Keratinocyte (primary cell): ENCODE measurements around the gene HTR3C. TPM values are rescaled to one million over a fixed set of nuclear protein-coding genes. Genes with fewer than 3 reads are reported as not detected.
"Not testable (repeated sequence)": the region's sequence is repeated elsewhere in the genome, so short reads cannot be mapped to it uniquely, and the experiment has no call there.

Experiments
- DNase-seq: peaks from one replicate; pipeline ENCODE4 v3.0.0-alpha.2; 2011; ENCODE audit warnings: low read depth, missing footprints, low spot score
- FAIRE-seq: peaks from 2 replicates; lab custom pipeline; 2011; peaks lifted over from hg19 to GRCh38; lab: Jason Lieb, UNC
- H2AFZ ChIP-seq: 2 replicates; pipeline ENCODE4 v1.6.0; 2012; ENCODE audit warnings: low read length, control low read depth, inconsistent platforms; ENCODE audit not compliant: control insufficient read depth
- H3K27ac ChIP-seq: 2 replicates; pipeline ENCODE4 v1.5.1; 2011; ENCODE audit warnings: low read length; ENCODE audit not compliant: control insufficient read depth, insufficient read depth
- H3K27me3 ChIP-seq: 3 replicates; pipeline ENCODE4 v1.6.0; 2011; ENCODE audit warnings: low read length; ENCODE audit not compliant: control insufficient read depth, insufficient read depth; ENCODE audit errors: extremely low read depth
- H3K36me3 ChIP-seq, 2 experiments: 2 replicates in 1 of 2; 3 replicates in 1 of 2; pipeline ENCODE4 v1.5.1; 2011; ENCODE audit warnings: low read length in 2 of 2, mild to moderate bottlenecking in 1 of 2; ENCODE audit not compliant: control insufficient read depth in 2 of 2, insufficient read depth in 2 of 2; ENCODE audit errors: extremely low read depth in 1 of 2
- H3K4me1 ChIP-seq: 3 replicates; pipeline ENCODE4 v1.5.1; 2011; ENCODE audit warnings: low read length; ENCODE audit not compliant: control insufficient read depth, insufficient read depth; ENCODE audit errors: extremely low read depth
- H3K4me2 ChIP-seq: 3 replicates; pipeline ENCODE4 v1.6.0; 2011; ENCODE audit warnings: low read depth, low read length; ENCODE audit not compliant: control insufficient read depth, insufficient read depth; ENCODE audit errors: extremely low read depth
- H3K4me3 ChIP-seq, 3 experiments: fragments of 200-600 bp in 1 of 3; sonication (generic) in 1 of 3; 2 replicates in 2 of 3; 3 replicates in 1 of 3; pipeline ENCODE4 v1.5.1; 2011 to 2016; ENCODE audit warnings: low read length in 3 of 3, mild to moderate bottlenecking in 3 of 3, control low read depth in 2 of 3, inconsistent platforms in 1 of 3, low read depth in 1 of 3, mixed read lengths in 1 of 3, mixed run types in 1 of 3, moderate library complexity in 1 of 3; ENCODE audit not compliant: control insufficient read depth in 2 of 3, insufficient read depth in 2 of 3; ENCODE audit errors: extremely low read depth in 1 of 3
- H3K79me2 ChIP-seq: 2 replicates; pipeline ENCODE4 v1.6.0; 2012; ENCODE audit warnings: low read length; ENCODE audit not compliant: control insufficient read depth, insufficient read depth
- H3K9ac ChIP-seq: 3 replicates; pipeline ENCODE4 v1.6.0; 2011; ENCODE audit warnings: low read length; ENCODE audit not compliant: control insufficient read depth, insufficient read depth; ENCODE audit errors: extremely low read depth
- H3K9me1 ChIP-seq: 3 replicates; pipeline ENCODE4 v1.6.0; 2011; ENCODE audit warnings: low read length; ENCODE audit not compliant: control insufficient read depth, insufficient read depth; ENCODE audit errors: extremely low read depth
- H3K9me3 ChIP-seq: 2 replicates; pipeline ENCODE4 v1.5.1; 2012; ENCODE audit warnings: low read depth, low read length; ENCODE audit not compliant: control insufficient read depth
- H4K20me1 ChIP-seq: 3 replicates; pipeline ENCODE4 v1.6.0; 2011; ENCODE audit warnings: low read length; ENCODE audit not compliant: control insufficient read depth, insufficient read depth; ENCODE audit errors: extremely low read depth
- CTCF ChIP-seq, 3 experiments: IDR thresholded peaks in 1 of 3; conservative IDR thresholded peaks in 1 of 3; optimal IDR thresholded peaks in 1 of 3; 2 replicates in 2 of 3; 3 replicates in 1 of 3; pipeline versions ENCODE3 to v1.5.1; 2011; ENCODE audit warnings: low read length in 3 of 3, mild to moderate bottlenecking in 3 of 3, moderate library complexity in 2 of 3, control low read depth in 1 of 3, inconsistent platforms in 1 of 3; ENCODE audit not compliant: insufficient read depth in 2 of 3; ENCODE audit errors: extremely low read depth in 1 of 3
- EZH2 ChIP-seq: IDR thresholded peaks from one replicate; pipeline ENCODE4 v1.6.1; 2012; ENCODE audit warnings: inconsistent platforms, mild to moderate bottlenecking, low read length, moderate library complexity
- dilution Hi-C: fragments of 300-500 bp; cut with MboI; formaldehyde crosslinking; loops from one replicate; pipeline ENCODE4 v1.7.0; 2020; ENCODE audit warnings: low sequenced_read_pairs; ENCODE audit not compliant: extremely low pct_ligation_motif_present
- polyA plus RNA-seq, 5 experiments: library from polyadenylated mRNA; depleted of rRNA in 3 of 5; stranded (reverse) in 3 of 5; stranded (forward) in 1 of 5; unstranded in 1 of 5; fragments of >200 nt; gene quantifications; 1 replicate in 1 of 5; 2 replicates in 3 of 5; 3 replicates in 1 of 5; pipeline versions ENCODE4 v1.2.1 to v1.2.3, GENCODE V29; 2011 to 2012; ENCODE audit warnings: missing spikeins in 2 of 5, low read depth in 1 of 5, low replicate concordance in 1 of 5

HTR3C gene
- polyA plus RNA-seq, 1 donor (not counting 4 experiments of a cell fraction or from before 2014, with no cell fraction given) = not detected

GRCh38 chr3:184004476-184004875 is 48.4 kb upstream of the HTR3C start:
- Histone ChIP-seq H4K20me1 (no peaks in the 10 kb centered on the region), H3K4me1 (peaks cover 16% of the 10 kb centered on the region), H3K36me3 (peaks cover 0 to 4% of the 10 kb centered on the region in 2 experiments), H3K9me1 (no peaks in the 10 kb centered on the region), H3K27ac (no peak overlapping the region), H3K79me2 (peaks cover 9% of the 10 kb centered on the region), H3K9ac (no peak overlapping the region), H3K9me3 (no peaks in the 10 kb centered on the region), H3K4me3 (no peak overlapping the region), H3K4me2 (no peak overlapping the region), H3K27me3 (no peaks in the 10 kb centered on the region), H2AFZ (no peak overlapping the region)
- no peak for DNase-seq
- TF ChIP-seq EZH2 (no peak), CTCF (optimal IDR thresholded peaks at IDR 0.05 in 1 of 3, IDR thresholded peaks at IDR 0.05 in 1 of 3, conservative IDR thresholded peaks at IDR 0.05 in 1 of 3; ENCODE audit: extremely low read depth in 1 of 3, insufficient read depth in 2 of 3, low read length in 3 of 3) (no peak)
- dilution Hi-C loops = no loop called here
- FAIRE-seq = no peak

GRCh38 chr3:184005941-184006507 is 46.8 kb upstream of the HTR3C start:
- H3K79me2 ChIP-seq = peaks cover 6% of the 10 kb centered on the region
- peaks cover 16% of the 10 kb centered on the region for H3K4me1 ChIP-seq
- H3K27ac ChIP-seq = peak overlapping the region; percentile 69
- H3K27me3 ChIP-seq = no peaks in the 10 kb centered on the region
- peak; percentile 85 for DNase-seq
- H3K36me3 ChIP-seq = peaks cover 0 to 6% of the 10 kb centered on the region in 2 experiments
- H4K20me1 ChIP-seq = no peaks in the 10 kb centered on the region
- H2AFZ ChIP-seq = peak overlapping the region; percentile 35
- H3K9me1 ChIP-seq = no peaks in the 10 kb centered on the region
- no peak overlapping the region for H3K4me3 ChIP-seq
- peak; percentile 79 for FAIRE-seq
- TF ChIP-seq CTCF (optimal IDR thresholded peaks at IDR 0.05 in 1 of 3, IDR thresholded peaks at IDR 0.05 in 1 of 3, conservative IDR thresholded peaks at IDR 0.05 in 1 of 3; ENCODE audit: extremely low read depth in 1 of 3, insufficient read depth in 2 of 3, low read length in 3 of 3) = no peak
- no peak for TF ChIP-seq EZH2
- peak overlapping the region; percentile 73 for H3K4me2 ChIP-seq
- dilution Hi-C loops = no loop called here
- H3K9me3 ChIP-seq = no peaks in the 10 kb centered on the region
- H3K9ac ChIP-seq = peak overlapping the region; percentile 52

GRCh38 chr3:184007143-184007813 is 45.6 kb upstream of the HTR3C start:
- H4K20me1 ChIP-seq, H3K9me3 ChIP-seq, H3K9me1 ChIP-seq, H2AFZ ChIP-seq, dilution Hi-C loops, H3K27me3 ChIP-seq, H3K36me3 ChIP-seq, H3K4me3 ChIP-seq, FAIRE-seq, DNase-seq, H3K9ac ChIP-seq, H3K79me2 ChIP-seq, H3K27ac ChIP-seq, H3K4me2 ChIP-seq: not testable (repeated sequence)
- H3K4me1 ChIP-seq = peaks cover 16% of the 10 kb centered on the region
